ENCODE measurements around the gene TAMALIN.

DNA sequence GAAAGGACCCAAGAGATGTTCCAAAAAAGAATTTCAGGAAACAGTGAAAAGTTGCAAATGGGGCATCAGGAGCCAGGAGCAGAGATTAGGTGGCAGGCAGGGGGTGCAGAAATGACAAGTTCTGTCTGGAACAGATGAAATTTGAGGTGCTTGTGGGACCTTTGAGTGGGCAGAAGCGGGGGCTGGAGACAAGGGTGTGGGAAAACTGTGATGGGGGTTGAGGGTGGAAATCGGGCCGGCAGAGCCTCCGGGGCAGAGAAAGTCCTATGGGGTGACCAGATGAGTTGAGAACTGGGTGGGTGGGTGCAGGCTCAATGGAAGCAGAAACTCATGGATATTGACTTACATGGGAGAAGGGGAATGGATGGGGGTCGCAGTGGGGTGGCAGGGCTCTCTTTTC is 42.9 kb downstream of the TAMALIN start:
- TF ChIP-seq EZH2 (optimal IDR thresholded peaks at IDR 0.05; ENCODE audit: low read depth, low read length) (no peak), EZH2phosphoT487 (IDR thresholded peaks at IDR 0.05; ENCODE audit: low read length) (no peak)
- TF ChIP-seq, protein P1, sequence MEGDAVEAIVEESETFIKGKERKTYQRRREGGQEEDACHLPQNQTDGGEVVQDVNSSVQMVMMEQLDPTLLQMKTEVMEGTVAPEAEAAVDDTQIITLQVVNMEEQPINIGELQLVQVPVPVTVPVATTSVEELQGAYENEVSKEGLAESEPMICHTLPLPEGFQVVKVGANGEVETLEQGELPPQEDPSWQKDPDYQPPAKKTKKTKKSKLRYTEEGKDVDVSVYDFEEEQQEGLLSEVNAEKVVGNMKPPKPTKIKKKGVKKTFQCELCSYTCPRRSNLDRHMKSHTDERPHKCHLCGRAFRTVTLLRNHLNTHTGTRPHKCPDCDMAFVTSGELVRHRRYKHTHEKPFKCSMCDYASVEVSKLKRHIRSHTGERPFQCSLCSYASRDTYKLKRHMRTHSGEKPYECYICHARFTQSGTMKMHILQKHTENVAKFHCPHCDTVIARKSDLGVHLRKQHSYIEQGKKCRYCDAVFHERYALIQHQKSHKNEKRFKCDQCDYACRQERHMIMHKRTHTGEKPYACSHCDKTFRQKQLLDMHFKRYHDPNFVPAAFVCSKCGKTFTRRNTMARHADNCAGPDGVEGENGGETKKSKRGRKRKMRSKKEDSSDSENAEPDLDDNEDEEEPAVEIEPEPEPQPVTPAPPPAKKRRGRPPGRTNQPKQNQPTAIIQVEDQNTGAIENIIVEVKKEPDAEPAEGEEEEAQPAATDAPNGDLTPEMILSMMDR (IDR thresholded peaks at IDR 0.05; ENCODE audit: low read length): no peak

All from MM.1S (cell line).